GM19193 (cell line): ENCODE measurements around the gene ZNF33B.

Experiments used
- POLR2A ChIP-seq: IDR thresholded peaks from 4 replicates; pipeline ENCODE4 v1.6.1; 2011; ENCODE audit not compliant: insufficient read depth, insufficient read length; ENCODE audit errors: extremely low read depth

The ZNF33B gene

DNA sequence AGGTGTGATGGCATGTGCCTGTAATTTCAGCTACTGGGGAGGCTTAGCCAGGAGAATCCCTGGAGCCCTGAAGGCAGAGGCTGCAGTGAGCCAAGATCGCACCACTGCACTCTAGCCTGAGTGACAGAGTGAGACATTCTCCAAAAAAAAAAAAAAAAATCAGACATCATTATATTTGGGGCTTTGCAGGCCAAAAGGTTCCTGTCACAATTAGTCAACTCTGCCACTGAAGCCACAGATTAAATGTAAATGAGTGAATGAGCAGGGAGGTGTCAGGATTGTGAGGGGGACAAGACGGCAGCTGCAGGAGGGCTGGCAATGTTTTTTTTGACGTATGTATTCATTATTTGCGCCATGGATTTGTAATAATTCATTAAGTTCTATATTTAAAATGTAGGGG lies 3.3 kb downstream of the ZNF33B start:
- TF ChIP-seq POLR2A: no peak

DNA sequence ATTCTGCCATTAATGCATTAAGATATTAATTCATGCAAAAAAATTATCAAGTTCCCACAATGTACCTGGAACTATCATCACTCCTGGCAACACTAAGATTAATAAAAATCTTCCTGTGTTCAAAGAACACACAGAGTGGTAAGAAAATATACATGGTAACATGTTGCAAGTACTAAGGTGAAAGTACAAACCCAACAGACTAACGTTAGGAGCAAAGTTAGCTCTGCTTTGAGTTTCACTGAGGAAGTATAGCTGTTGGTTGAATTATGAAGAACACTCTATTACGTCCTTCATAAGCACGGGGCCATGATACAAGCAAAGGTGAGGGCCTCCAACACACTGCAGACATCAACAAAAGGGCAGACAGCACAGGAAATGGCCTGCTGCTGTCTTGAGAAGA lies 5.8 kb downstream of the ZNF33B start:
- no peak for TF ChIP-seq POLR2A

DNA sequence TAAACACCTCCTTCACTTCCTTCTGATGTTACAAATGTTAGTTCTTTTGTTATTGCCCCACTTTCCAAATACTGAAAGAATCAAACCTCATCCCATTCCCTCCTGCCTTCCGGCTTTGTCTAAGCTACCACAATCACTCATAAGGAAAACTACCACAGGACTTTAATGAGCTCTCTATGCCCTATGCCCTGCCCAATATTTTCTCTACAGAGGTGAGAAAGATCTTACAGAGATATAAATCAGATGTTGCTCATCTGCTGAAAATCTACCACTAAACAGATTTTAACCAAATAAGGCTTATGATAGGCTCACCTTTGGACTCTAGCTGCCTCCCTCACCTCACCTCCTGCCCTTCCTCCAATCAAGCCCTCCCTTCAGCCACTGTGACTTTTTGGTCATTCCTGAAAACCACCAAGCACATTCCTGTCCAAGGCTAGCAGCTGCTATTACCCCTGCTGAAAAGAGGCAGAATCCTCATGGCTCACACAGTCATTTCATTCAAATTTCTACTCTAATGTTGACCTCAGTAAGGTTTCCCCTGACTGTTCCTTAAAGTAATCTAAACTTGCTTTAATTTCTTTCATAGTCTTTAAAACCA lies 7.7 kb downstream of the ZNF33B start:
- no peak for TF ChIP-seq POLR2A

DNA sequence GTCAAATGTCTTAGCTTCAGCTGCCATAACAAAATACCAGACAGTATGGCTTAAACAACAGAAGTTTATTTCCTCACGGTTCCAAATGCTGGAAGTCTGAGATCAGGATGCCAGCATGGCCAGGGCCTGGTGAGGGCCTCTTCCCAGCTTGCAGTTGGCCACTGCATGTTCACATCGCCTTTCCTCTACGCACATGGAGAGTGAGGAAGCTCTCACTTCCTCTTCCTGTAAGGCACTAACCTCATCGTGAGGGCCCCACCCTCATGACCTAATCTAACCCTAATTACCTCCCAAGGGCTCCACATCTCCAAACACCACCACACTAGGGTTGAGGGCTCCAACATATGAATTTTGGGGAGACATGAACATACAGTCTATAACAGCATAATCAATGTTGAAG lies 14.4 kb downstream of the ZNF33B start:
- no peak for TF ChIP-seq POLR2A

DNA sequence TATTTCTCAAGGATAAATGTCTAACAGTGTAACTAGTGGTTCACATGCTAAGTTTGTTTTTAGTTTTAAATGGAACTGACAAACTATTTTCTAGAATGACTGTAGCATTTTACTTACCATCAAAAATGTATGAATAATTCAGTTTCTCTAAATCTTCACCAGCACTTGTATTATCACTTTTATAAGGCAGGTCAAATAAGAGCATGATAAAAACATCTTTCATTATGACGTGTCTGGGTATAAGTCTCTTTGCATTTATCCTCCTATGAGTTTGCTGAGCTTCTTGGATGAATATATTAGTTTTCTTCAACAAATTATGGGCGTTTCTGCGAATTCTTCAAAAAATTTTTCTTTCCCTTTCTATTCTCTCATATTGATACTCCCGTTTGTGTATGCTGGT lies 19.9 kb downstream of the ZNF33B start:
- TF ChIP-seq POLR2A: no peak

DNA sequence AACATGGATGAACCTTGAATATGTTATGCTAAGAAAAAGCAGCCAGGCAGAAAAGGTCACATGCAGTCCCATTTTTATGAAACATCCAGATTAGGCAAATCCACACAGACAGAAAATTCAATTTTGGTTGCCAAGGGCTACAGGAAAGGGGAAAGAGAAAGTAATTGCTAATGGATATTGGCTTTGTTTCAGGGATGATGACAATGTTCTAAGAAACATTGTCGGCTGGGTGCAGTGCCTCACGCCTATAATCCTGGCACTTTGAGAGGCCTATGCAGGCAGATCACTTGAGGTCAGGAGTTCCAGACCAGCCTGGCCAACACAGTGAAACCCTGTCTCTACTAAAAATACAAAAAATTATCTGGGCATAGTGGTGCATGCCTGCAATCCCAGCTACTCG lies 23.0 kb downstream of the ZNF33B start:
- no peak for TF ChIP-seq POLR2A

DNA sequence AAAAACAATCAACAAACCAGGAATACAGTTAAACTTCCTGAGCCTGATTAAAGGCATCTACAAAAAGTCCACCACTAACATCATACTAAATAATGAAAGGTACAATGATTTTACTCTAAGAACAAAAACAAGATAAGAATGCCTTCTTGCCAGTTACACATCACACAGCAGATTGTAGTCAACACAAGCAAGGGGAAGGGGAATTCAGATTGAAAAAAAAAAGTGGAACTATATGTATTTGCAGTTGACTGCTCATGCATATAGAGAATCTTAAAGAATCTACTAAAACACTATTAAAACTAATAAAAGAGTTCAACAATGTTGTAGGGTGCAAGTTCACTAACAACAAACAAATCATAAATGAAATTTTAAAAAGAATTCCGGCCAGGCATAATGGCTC lies 28.5 kb downstream of the ZNF33B start:
- TF ChIP-seq POLR2A: no peak

DNA sequence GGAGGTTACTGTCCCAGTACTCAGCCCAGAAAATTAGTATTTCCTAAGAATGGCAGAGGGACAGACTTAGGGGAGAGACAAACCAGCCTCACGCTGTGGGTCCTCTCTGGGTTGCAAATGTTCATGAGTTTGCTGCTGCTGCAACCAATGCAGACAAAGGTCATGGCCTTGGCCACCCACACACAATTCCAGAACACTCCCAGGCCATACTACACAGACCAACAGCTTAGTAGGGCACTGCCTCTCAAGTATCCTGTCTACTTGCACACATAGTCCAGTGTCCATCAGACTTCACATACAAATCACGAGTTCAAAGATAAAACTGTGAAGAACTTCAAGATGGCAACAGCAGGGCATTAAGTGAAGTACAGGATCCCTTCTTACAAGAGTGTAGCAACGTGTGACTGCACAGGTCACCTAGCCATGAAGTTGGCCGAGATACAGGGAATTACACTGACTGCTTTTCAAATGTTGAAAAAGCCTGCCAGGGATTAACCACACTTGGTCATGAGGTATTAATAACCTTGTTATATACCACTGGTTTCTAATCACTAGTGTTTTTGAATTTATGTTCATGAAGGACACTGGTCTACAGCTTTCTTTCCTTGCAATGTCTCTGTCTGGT lies 40.0 kb downstream of the ZNF33B start:
- no peak for TF ChIP-seq POLR2A

DNA sequence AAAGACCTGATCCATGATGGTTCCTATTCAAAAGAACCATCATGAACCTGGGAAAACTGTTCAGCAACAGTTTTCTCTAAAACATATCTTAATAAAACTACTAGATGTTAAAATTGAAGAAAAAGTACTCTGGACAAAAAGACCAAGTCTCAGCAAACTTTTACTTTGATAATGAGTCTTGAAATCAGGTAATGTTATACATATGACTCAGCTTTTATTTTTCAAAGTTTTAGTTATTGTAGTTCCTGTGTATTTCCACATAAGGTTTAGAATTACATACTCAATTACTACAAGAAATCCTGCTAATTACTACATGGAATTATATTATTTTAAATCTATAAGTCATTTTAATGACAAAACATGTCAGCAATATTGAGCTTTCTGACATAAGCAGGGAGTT lies 42.2 kb downstream of the ZNF33B start:
- no peak for TF ChIP-seq POLR2A

DNA sequence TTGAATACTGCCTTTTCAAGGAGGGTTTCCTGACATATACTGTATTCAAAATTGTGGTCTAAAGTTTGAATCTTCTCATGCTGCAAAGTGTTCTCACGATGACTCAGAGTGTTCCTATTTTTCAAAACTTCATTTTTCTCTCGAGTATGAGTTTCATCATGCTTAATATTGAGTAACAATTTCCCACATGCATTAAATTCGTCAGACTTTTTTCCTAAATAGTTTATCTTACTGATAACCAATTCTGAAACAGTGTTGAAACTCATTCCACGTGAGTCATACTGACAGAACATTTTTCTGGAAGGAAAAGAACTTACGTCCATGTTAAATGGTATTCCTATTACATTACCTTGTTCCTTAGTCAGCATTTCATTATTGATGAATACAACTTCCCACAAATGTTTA lies 44.1 kb downstream of the ZNF33B start:
- TF ChIP-seq POLR2A: no peak

DNA sequence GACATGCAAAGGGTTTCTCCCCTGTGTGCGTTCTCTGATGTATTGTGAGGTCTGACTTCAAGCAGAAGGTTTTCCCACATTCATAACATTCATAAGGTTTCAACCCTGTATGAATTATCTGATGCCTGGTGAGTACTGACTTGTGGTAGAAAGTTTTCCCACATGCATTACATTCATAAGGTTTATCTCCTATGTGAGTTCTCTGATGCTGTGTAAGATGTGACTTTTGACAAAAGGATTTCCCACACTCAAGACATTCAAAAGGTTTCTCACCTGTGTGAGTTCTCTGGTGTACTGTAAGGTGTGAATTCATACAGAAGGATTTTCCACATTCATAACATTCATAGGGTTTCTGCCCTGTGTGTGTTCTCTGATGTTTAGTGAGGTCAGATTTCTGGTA lies 45.1 kb downstream of the ZNF33B start:
- TF ChIP-seq POLR2A: no peak

DNA sequence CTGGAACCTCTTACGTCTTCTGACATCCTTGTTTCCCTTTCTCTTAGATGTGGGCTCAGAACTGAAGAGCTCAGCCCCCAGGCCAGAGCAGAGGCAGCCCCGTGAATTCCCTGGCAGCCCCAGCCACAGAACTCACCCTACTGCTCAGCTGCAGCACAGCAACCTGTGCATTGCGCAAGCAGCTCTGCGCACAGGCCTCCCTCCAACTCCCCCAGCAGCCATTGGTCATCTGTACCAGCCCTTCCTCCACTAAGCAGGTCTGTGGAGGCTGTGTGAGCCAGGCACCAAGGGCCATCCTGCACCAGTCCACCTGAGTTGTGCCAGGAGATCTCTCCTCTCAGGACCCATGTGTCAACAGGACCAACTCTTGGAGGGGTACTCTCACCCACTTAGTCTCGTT lies 54.5 kb downstream of the ZNF33B start:
- TF ChIP-seq POLR2A: no peak

DNA sequence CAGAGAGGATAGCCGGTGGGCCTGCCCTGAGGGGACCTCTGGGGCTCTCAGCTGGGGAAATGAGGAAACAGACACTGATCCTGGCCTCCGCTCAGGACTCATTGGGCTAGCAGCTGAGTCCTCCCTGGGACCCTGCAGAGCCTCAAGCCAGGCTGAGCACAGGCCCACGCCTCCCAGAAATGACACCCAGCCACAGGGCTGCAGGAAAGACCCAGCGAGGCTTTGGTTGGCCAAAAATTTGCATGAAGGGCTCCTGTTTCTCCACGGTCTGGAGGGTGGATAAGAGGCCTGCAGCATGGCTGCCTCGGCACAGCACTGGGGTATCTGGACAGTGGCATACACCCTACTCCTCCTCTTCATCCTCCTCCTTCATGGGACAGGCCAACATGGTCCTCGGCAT lies 60.4 kb downstream of the ZNF33B start:
- no peak for TF ChIP-seq POLR2A

DNA sequence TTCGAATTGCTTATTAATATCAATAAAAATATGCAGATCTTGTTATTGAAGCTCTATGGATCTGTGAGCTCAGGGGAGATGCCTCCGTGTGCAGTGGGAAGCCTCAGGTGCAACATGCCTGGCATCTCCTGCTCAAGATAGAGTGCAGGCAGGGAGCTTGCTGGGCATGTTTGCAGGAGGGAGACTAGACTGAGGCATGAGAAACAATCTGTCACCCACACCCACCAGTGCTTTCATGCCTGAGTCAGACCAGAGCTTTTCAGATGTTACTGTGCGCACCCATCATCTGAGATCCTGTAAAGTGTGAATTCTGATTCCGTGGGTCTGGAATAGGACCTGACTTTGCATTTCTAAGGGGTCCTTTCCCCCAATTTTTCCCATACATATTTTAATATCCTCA lies 62.0 kb downstream of the ZNF33B start:
- no peak for TF ChIP-seq POLR2A

DNA sequence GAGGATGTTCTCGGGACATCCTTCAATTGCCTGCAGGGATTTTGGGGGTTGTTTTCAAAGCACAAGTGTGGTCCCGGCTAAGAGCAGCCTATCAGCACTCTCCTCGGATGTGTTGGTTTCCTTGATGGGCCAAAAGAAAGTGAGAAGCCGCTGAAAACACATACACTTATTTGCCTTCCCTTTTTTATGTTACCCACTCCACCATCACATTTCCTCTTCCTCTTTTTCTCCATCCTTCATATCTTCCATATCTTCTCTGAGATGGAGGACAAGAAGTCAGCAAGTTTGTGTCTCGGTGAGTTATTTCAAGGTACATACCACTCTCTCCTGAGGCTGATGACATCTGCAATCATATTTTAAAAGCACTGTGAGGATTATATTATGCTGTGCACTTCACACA lies 64.0 kb downstream of the ZNF33B start:
- no peak for TF ChIP-seq POLR2A

DNA sequence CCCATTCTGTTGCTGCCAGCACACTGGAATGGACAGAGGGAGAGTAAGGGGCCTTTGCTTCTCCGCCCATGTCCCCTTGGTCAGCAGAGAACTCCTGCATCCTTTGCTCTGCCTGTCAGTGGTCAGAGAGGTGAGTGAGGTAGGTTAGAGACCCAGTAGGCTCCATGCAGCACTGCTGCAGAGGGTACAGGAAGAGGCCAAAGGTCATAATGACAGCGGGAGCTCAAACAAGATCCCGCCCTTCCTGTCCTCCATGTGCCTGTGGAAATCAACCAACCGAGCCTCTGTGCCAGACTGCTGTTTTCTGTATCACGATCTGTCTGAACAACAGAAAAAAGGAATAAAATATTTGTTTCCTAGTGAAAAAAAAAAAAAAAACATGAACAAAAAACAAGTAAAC lies 81.4 kb downstream of the ZNF33B start:
- no peak for TF ChIP-seq POLR2A

DNA sequence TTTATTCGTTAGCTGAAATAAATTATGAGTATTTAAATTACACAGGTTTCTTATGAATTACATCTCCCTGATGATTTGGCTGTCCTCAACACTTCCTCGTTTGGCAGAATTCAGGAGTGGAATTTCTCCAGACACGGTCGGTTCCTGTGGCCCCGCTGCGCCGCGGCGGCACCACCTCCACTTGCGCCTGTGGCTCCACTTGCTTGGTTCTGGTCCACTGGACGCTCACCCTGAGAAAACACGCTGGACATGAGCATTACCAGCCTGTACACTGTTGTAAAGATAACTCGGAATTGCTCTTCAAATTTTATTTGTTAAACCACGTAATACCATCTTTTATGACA lies 85.3 kb downstream of the ZNF33B start:
- no peak for TF ChIP-seq POLR2A
